ENCODE data around the gene HUNK.

- TF ChIP-seq CTCF (IDR thresholded peaks at IDR 0.05) (no peak), POLR2A (IDR thresholded peaks at IDR 0.05) (no peak)
These were observed 105.0 kb downstream of the HUNK start for GRCh38 chr21:31977816-31978215.

Data from adrenal gland (tissue), 5 donors.